GM20000 (cell line): Measurements from ENCODE around the gene RNF149.

ENCODE experiments used
- DNase-seq: peaks from one replicate; pipeline ENCODE4 v3.0.0; 2012; ENCODE audit warnings: low spot score
- TF ChIP-seq, protein P1 (sequence below): IDR thresholded peaks from 2 replicates; pipeline ENCODE4 v1.5.1; 2012; ENCODE audit warnings: mild to moderate bottlenecking, control low read depth; ENCODE audit errors: extremely low read depth, missing control alignments

The RNF149 gene

GRCh38 chr2:101351207-101351606 lies 42.7 kb upstream of the RNF149 start:
- no peak for DNase-seq
- TF ChIP-seq, protein P1, sequence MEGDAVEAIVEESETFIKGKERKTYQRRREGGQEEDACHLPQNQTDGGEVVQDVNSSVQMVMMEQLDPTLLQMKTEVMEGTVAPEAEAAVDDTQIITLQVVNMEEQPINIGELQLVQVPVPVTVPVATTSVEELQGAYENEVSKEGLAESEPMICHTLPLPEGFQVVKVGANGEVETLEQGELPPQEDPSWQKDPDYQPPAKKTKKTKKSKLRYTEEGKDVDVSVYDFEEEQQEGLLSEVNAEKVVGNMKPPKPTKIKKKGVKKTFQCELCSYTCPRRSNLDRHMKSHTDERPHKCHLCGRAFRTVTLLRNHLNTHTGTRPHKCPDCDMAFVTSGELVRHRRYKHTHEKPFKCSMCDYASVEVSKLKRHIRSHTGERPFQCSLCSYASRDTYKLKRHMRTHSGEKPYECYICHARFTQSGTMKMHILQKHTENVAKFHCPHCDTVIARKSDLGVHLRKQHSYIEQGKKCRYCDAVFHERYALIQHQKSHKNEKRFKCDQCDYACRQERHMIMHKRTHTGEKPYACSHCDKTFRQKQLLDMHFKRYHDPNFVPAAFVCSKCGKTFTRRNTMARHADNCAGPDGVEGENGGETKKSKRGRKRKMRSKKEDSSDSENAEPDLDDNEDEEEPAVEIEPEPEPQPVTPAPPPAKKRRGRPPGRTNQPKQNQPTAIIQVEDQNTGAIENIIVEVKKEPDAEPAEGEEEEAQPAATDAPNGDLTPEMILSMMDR: no peak

- TF ChIP-seq, protein P1: no peak
- DNase-seq: no peak
Observed at GRCh38 chr2:101349893-101350662, 41.6 kb upstream of the RNF149 start.

- no peak for DNase-seq
- TF ChIP-seq, protein P1: no peak
Observed at GRCh38 chr2:101348883-101349282, 40.4 kb upstream of the RNF149 start.

- TF ChIP-seq, protein P1: no peak
Observed at GRCh38 chr2:101346909-101347308, 38.4 kb upstream of the RNF149 start.

GRCh38 chr2:101344137-101344536 lies 35.6 kb upstream of the RNF149 start:
- TF ChIP-seq, protein P1: no peak
- no peak for DNase-seq

More at GRCh38 chr2:101346909-101347308, 38.4 kb upstream of the RNF149 start:
- DNase-seq: no peak

GRCh38 chr2:101342625-101343008 lies 34.1 kb upstream of the RNF149 start:
- TF ChIP-seq, protein P1: no peak
- DNase-seq: no peak

DNA sequence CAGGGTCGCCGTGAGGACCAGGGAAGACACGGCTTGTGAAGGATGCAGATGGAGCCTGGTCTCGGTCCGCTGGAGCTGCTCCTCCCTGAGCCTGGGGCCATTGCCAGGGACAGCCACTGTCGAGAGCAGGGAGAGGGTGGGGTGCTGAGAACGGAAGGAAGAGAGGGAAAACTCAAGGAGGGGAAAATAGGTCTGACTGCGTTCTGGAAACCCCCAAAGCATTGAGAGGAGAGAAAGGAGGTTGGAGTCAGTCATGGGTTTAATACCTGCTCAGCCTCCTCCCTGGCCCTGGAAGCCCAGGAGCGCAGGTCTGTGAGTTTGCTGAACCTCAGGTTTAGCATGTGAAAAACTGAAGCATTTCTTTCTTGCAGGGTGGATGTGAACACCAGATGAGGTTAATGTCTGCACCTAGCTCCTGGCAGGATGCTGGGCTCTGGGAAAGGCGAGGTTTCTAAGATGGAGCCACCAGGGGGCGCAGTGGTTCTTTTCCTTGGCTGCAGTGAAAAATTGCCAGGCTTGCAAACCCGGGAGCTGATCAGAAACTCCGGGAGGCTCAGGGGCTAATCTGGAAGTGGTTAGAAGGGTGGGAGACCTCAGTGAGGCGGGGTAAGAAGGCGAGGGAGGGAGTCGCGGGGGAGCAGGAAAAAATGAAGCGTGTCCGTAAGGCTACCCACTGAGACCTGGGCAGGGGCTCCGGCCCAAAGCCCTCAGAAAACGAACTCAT lies 33.6 kb upstream of the RNF149 start:
- peak; percentile 71 for DNase-seq

More for the DNA sequence above, 33.6 kb upstream of the RNF149 start:
- TF ChIP-seq, protein P1: peak; percentile 64
